ENCODE measurements around the gene PLEKHB2. TPM values are rescaled to one million over a fixed set of nuclear protein-coding genes. Genes with fewer than 3 reads are reported as not detected.
A peak's percentile ranks its signal among the peaks of the same experiment; 100 is the strongest.

Gene PLEKHB2
- total and polyA plus RNA-seq, 9 of the 15 experiments (the other 6 are each of a cell fraction or from before 2014, with no cell fraction given): 41.3 to 71.5 (median 50.2) TPM

DNA sequence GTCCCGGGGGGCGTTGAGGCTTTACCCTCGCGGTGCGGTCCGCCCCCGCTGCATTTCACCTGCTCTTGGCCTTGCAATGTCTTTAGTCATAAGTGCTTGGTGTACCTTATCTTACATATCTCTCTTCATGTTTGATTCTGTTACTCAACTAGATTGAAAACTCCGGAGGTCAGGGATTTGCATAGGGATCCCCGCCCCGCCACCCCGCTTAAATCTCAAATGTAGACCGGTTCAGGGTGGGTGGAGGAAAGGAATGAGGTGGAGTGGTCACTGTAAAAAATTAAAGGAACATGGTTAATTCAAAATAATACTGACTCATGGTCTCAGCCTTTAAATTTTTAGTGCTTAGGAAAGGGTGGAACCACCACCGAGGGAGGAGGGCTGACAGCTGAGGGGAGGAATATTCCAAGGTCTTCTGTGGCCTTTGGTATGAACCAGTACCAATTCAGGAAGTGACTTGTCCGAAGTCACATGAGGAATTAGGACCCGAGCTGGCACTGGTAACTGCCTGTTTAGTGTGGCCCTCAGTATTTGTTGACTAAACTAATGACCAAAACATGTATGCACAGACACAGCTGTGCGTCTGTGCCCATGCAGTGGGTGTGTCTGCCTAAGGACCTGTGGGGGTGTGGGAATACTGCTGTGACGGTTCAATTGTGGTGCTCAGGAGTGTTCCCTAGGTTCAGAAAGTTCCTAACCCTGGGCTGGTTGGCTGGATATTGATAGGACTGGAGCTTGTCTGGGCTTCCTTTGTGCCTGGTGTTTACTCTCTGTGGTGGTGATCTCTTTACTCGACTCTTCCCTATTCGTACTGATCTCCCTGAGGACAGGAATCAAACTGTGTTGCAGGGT lies 1.0 kb downstream of the PLEKHB2 start (continued):
- TF ChIP-seq, protein P1, sequence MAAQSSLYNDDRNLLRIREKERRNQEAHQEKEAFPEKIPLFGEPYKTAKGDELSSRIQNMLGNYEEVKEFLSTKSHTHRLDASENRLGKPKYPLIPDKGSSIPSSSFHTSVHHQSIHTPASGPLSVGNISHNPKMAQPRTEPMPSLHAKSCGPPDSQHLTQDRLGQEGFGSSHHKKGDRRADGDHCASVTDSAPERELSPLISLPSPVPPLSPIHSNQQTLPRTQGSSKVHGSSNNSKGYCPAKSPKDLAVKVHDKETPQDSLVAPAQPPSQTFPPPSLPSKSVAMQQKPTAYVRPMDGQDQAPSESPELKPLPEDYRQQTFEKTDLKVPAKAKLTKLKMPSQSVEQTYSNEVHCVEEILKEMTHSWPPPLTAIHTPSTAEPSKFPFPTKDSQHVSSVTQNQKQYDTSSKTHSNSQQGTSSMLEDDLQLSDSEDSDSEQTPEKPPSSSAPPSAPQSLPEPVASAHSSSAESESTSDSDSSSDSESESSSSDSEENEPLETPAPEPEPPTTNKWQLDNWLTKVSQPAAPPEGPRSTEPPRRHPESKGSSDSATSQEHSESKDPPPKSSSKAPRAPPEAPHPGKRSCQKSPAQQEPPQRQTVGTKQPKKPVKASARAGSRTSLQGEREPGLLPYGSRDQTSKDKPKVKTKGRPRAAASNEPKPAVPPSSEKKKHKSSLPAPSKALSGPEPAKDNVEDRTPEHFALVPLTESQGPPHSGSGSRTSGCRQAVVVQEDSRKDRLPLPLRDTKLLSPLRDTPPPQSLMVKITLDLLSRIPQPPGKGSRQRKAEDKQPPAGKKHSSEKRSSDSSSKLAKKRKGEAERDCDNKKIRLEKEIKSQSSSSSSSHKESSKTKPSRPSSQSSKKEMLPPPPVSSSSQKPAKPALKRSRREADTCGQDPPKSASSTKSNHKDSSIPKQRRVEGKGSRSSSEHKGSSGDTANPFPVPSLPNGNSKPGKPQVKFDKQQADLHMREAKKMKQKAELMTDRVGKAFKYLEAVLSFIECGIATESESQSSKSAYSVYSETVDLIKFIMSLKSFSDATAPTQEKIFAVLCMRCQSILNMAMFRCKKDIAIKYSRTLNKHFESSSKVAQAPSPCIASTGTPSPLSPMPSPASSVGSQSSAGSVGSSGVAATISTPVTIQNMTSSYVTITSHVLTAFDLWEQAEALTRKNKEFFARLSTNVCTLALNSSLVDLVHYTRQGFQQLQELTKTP (IDR thresholded peaks at IDR 0.05; ENCODE audit: low read depth in 1 of 2, partially characterized antibody in 2 of 2): no peak
- TF ChIP-seq ESRRA (IDR thresholded peaks at IDR 0.05; ENCODE audit: borderline replicate concordance, low read depth): no peak
- peak; percentile 69 to 80; a peak in 2 of 4 replicates for TF ChIP-seq SIN3A (IDR thresholded peaks at IDR 0.05; ENCODE audit: borderline replicate concordance in 2 of 2, control insufficient read depth in 1 of 2, low read depth in 2 of 2, low read length in 2 of 2)
- peak; percentile 73; the same call in 1 of the 2 replicates for TF ChIP-seq TCF7L2 (IDR thresholded peaks at IDR 0.05; ENCODE audit: low read depth, low read length)
- TF ChIP-seq, protein P2, sequence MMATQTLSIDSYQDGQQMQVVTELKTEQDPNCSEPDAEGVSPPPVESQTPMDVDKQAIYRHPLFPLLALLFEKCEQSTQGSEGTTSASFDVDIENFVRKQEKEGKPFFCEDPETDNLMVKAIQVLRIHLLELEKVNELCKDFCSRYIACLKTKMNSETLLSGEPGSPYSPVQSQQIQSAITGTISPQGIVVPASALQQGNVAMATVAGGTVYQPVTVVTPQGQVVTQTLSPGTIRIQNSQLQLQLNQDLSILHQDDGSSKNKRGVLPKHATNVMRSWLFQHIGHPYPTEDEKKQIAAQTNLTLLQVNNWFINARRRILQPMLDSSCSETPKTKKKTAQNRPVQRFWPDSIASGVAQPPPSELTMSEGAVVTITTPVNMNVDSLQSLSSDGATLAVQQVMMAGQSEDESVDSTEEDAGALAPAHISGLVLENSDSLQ (IDR thresholded peaks at IDR 0.05): peak; percentile 45; the same call in 1 of the 2 replicates
- peak; percentile 65; the same call in 1 of the 2 replicates for TF ChIP-seq ZSCAN29 (IDR thresholded peaks at IDR 0.05)
- 0 out of 2 replicates have a peak, but pooled peaks have one; percentile 5 for TF ChIP-seq CTBP1 (IDR thresholded peaks at IDR 0.05; ENCODE audit: borderline replicate concordance)
- TF ChIP-seq, protein P3, sequence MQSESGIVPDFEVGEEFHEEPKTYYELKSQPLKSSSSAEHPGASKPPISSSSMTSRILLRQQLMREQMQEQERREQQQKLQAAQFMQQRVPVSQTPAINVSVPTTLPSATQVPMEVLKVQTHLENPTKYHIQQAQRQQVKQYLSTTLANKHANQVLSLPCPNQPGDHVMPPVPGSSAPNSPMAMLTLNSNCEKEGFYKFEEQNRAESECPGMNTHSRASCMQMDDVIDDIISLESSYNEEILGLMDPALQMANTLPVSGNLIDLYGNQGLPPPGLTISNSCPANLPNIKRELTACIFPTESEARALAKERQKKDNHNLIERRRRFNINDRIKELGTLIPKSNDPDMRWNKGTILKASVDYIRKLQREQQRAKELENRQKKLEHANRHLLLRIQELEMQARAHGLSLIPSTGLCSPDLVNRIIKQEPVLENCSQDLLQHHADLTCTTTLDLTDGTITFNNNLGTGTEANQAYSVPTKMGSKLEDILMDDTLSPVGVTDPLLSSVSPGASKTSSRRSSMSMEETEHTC (IDR thresholded peaks at IDR 0.05): peak; percentile 75; the same call in 1 of the 2 replicates
- TF ChIP-seq, protein P4, sequence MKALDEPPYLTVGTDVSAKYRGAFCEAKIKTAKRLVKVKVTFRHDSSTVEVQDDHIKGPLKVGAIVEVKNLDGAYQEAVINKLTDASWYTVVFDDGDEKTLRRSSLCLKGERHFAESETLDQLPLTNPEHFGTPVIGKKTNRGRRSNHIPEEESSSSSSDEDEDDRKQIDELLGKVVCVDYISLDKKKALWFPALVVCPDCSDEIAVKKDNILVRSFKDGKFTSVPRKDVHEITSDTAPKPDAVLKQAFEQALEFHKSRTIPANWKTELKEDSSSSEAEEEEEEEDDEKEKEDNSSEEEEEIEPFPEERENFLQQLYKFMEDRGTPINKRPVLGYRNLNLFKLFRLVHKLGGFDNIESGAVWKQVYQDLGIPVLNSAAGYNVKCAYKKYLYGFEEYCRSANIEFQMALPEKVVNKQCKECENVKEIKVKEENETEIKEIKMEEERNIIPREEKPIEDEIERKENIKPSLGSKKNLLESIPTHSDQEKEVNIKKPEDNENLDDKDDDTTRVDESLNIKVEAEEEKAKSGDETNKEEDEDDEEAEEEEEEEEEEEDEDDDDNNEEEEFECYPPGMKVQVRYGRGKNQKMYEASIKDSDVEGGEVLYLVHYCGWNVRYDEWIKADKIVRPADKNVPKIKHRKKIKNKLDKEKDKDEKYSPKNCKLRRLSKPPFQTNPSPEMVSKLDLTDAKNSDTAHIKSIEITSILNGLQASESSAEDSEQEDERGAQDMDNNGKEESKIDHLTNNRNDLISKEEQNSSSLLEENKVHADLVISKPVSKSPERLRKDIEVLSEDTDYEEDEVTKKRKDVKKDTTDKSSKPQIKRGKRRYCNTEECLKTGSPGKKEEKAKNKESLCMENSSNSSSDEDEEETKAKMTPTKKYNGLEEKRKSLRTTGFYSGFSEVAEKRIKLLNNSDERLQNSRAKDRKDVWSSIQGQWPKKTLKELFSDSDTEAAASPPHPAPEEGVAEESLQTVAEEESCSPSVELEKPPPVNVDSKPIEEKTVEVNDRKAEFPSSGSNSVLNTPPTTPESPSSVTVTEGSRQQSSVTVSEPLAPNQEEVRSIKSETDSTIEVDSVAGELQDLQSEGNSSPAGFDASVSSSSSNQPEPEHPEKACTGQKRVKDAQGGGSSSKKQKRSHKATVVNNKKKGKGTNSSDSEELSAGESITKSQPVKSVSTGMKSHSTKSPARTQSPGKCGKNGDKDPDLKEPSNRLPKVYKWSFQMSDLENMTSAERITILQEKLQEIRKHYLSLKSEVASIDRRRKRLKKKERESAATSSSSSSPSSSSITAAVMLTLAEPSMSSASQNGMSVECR (CRISPR knock-in tag; IDR thresholded peaks at IDR 0.05): 0 out of 2 replicates have a peak, but pooled peaks have one; percentile 15
- TF ChIP-seq ZNF408 (CRISPR knock-in tag; IDR thresholded peaks at IDR 0.05; ENCODE audit: low read depth): no peak
- peak; percentile 69 for TF ChIP-seq DACH1 (IDR thresholded peaks at IDR 0.05; ENCODE audit: partially characterized antibody)
- peak; percentile 21; the same call in 1 of the 2 replicates for TF ChIP-seq CREM (IDR thresholded peaks at IDR 0.05; ENCODE audit: low read depth)
- peak; percentile 47; the same call in 1 of the 2 replicates for TF ChIP-seq ELF1 (tag; IDR thresholded peaks at IDR 0.05)
